A673 (cell line): ENCODE data around the gene MDFI. TPM values are rescaled to one million over a fixed set of nuclear protein-coding genes. Genes with fewer than 3 reads are reported as not detected.
A peak's percentile ranks its signal among the peaks of the same experiment; 100 is the strongest.

Source experiments
- BruUV-seq: library from RNA; stranded (reverse); fragments of 400-500 nt; replicated peaks from 2 replicates; lab custom pipeline; 2021; lab: Mats Ljungman, UMichigan
- CTCF ChIA-PET: fragments of 300-600 bp; sonication (Branson Sonifier 250); formaldehyde crosslinking; loops from one replicate; lab custom pipeline; 2022; ENCODE audit warnings: antibody characterized with exemption; lab: Charles Lee
- POLR2A ChIA-PET: fragments of 300-600 bp; sonication (Branson Sonifier 250); formaldehyde crosslinking; loops from one replicate; lab custom pipeline; 2022; ENCODE audit warnings: antibody characterized with exemption; ENCODE audit not compliant: low non-redundant PET; lab: Charles Lee
- DNase-seq: peaks from one replicate; pipeline ENCODE4 v3.0.0-alpha.2; 2015; ENCODE audit warnings: low spot score
- H3K27ac ChIP-seq: fragments of 200-600 bp; sonication (generic); 2 replicates; pipeline ENCODE4 v1.5.1; 2016; ENCODE audit warnings: mixed run types, low read depth, mild to moderate bottlenecking, mixed read lengths, antibody characterized with exemption, low read length; ENCODE audit not compliant: poor library complexity, severe bottlenecking
- H3K27me3 ChIP-seq: fragments of 200-600 bp; sonication (generic); replicated peaks from 2 replicates; pipeline ENCODE4 v1.6.1; 2017; ENCODE audit warnings: mixed run types, low read depth, mild to moderate bottlenecking, mixed read lengths, antibody characterized with exemption, low read length; ENCODE audit not compliant: insufficient read depth, poor library complexity
- H3K36me3 ChIP-seq: fragments of 200-600 bp; sonication (generic); 2 replicates; pipeline ENCODE4 v1.6.1; 2016; ENCODE audit warnings: mixed run types, mild to moderate bottlenecking, mixed read lengths, antibody characterized with exemption, low read length; ENCODE audit not compliant: insufficient read depth, poor library complexity, severe bottlenecking
- H3K4me1 ChIP-seq: fragments of 200-600 bp; sonication (generic); 2 replicates; pipeline ENCODE4 v1.6.1; 2017; ENCODE audit warnings: mixed run types, mild to moderate bottlenecking, mixed read lengths, antibody characterized with exemption, low read length; ENCODE audit not compliant: insufficient read depth, poor library complexity, severe bottlenecking
- H3K4me3 ChIP-seq: fragments of 200-600 bp; sonication (generic); 2 replicates; pipeline ENCODE4 v1.5.1; 2016; ENCODE audit warnings: low read depth, mixed run types, mild to moderate bottlenecking, mixed read lengths, low read length; ENCODE audit not compliant: poor library complexity, severe bottlenecking
- H3K9me3 ChIP-seq: fragments of 200-600 bp; sonication (generic); 2 replicates; pipeline ENCODE4 v1.6.1; 2016; ENCODE audit warnings: mixed run types, low read depth, mild to moderate bottlenecking, mixed read lengths, antibody characterized with exemption, low read length; ENCODE audit not compliant: poor library complexity, severe bottlenecking
- EZH2 ChIP-seq: fragments of 200-600 bp; sonication (generic); IDR thresholded peaks from 2 replicates; pipeline ENCODE4 v1.6.1; 2017; ENCODE audit warnings: borderline replicate concordance, low read depth, mild to moderate bottlenecking, mixed read lengths, antibody characterized with exemption, low read length; ENCODE audit not compliant: poor library complexity, severe bottlenecking
- intact Hi-C: fragments of 100-400 bp; cut with micrococcal nuclease; formaldehyde crosslinking; loops from one replicate; pipeline ENCODE4 v1.10.0; 2022; ENCODE audit not compliant: unreplicated experiment
- total RNA-seq: library from RNA; stranded (reverse); gene quantifications from 2 replicates; pipeline ENCODE4 v1.2.3, GENCODE V29; 2021
- TF ChIP-seq, protein P1 (sequence below): fragments of 300-800, 200-600 bp; sonication (generic); conservative IDR thresholded peaks from 2 replicates; pipeline ENCODE4 v1.5.1; 2017; ENCODE audit warnings: low read depth, mild to moderate bottlenecking, antibody characterized with exemption, low read length, moderate library complexity, mixed read lengths

The MDFI gene
- total RNA-seq, 1 experiment from 2014 or later = 342 TPM

DNA sequence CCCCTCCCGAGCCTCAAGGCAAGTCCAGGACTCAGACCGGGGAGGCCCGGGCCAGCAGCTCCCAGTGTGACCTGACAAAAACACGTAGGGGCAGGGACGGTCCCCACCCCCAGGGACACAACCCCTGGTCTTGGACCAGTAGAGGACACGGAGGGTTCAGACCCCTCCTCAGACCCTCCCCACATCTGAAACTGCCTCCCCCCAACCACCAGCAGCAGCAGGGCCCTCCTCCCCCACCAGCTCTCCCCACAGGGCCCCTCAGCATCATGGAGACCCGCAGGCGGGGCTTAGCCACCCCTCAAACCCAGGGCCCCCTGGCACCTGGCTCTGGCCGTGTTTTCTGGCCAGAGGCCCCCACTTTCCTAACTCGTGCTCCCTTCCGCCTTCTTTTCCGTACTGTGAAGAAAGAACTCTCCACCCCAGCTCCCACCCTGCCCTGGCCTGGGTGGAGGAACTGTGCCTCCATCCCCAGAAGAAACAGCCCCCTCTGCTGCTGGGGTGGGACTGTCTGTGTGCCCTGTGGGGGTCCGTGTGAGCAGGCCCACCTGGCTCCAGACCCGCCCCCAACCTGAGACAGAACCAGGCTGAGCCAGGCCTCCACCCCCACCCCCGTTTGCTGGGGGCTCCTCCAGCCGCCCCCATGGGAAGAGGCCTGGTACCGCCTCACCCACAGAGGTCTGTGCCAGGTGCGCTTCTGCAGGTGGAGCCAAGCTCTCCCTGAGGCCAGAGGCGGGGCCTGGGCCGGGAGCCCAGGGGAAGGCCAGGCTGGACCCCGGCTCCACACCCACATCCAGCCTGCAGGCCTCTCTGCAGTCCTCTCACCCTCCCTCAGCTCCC is 39.0 kb upstream of the MDFI start:
- no peak for DNase-seq
- intact Hi-C loops = no loop called here
- no peak for TF ChIP-seq EZH2
- TF ChIP-seq, protein P1, sequence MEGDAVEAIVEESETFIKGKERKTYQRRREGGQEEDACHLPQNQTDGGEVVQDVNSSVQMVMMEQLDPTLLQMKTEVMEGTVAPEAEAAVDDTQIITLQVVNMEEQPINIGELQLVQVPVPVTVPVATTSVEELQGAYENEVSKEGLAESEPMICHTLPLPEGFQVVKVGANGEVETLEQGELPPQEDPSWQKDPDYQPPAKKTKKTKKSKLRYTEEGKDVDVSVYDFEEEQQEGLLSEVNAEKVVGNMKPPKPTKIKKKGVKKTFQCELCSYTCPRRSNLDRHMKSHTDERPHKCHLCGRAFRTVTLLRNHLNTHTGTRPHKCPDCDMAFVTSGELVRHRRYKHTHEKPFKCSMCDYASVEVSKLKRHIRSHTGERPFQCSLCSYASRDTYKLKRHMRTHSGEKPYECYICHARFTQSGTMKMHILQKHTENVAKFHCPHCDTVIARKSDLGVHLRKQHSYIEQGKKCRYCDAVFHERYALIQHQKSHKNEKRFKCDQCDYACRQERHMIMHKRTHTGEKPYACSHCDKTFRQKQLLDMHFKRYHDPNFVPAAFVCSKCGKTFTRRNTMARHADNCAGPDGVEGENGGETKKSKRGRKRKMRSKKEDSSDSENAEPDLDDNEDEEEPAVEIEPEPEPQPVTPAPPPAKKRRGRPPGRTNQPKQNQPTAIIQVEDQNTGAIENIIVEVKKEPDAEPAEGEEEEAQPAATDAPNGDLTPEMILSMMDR = no peak
- Histone ChIP-seq H3K4me1 (peaks cover 11% of the 10 kb centered on the region), H3K9me3 (no peaks in the 10 kb centered on the region), H3K36me3 (peaks cover 10% of the 10 kb centered on the region), H3K4me3 (no peak overlapping the region), H3K27me3 (no peaks in the 10 kb centered on the region), H3K27ac (no peak overlapping the region)
- no TSS peak for BruUV-seq
- ChIA-PET POLR2A (no interaction called here), CTCF (no interaction called here)

DNA sequence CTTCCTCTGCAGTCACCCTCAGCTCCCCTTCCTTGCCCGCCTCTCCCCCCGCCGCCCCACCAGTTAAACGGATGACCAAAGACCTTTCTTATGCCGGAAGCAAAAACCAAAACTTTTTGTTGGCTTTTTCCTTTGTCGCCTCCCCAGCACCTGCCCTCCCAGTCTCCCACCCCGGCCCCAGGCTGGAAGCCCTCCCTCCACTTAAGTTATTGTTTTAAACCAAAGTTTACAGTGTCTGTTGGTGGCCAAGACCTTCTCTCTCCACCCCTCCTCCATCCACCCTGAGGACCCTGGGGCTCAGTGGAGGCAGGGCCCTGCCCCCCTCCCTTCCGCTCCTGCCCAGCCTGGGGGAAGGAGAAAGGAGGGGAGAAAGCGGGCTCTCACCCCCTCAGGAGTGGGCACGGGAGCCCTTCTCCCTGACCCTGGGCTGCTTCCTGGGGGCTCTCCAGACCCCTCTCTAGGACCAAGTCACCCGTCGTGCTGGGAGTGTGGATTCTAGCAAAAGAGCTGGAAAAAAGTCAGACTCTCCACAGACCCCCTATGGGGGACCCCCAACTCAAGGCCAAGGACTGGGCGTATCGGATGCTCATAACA is 38.3 kb upstream of the MDFI start:
- Histone ChIP-seq H3K27me3 (no peaks in the 10 kb centered on the region), H3K4me1 (peaks cover 11% of the 10 kb centered on the region), H3K4me3 (no peak overlapping the region), H3K27ac (no peak overlapping the region), H3K36me3 (peaks cover 5% of the 10 kb centered on the region), H3K9me3 (no peaks in the 10 kb centered on the region)
- CTCF ChIA-PET = no interaction called here
- intact Hi-C loops = loop anchor here (10.0 kb wide), 1 partner anchor 175 kb away; the partner anchor contains the start of gene FRS3
- POLR2A ChIA-PET = no interaction called here
- TF ChIP-seq, protein P1 = no peak
- TF ChIP-seq EZH2 = no peak
- TSS peak; percentile 71 for BruUV-seq
- DNase-seq = no peak

DNA sequence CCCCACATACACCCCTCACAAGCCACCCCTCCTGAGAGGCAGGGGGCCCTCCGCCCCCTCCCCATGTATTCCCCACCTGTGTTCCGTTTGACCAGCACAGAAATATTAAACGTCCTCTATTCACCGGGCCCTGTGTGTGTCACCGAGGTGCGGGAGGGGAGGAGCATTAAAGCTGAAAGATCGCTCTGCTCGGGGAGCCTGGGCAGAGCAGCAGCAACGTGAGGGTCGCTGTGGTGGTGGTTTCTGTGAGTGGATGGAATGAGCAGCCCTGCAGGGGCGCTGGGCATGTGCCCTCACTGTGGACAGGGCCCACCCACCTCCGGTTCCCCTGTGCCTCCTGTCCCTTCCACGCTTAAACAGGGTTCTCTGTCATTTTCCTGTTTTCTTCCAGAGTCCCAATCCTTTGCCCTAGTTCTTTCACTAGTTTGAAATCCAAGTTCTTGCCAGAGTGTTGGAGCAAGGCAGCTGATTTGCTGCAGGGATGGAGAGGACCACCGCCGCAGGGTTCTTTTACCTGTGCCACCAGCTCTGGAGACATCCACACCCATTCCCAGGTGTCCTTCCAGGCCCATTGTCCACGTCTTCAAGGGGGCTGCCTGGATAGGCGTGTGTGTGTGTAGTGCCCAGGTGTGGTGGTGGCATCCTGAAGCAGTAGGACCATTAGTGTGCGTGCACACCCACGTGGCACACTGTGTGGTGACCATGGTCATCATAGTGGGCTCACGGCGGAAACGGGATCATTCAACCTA is 37.6 kb upstream of the MDFI start:
- DNase-seq = no peak
- ChIA-PET POLR2A (no interaction called here), CTCF (no interaction called here)
- Histone ChIP-seq H3K36me3 (peaks cover 5% of the 10 kb centered on the region), H3K4me1 (peaks cover 11% of the 10 kb centered on the region), H3K9me3 (no peaks in the 10 kb centered on the region), H3K27me3 (no peaks in the 10 kb centered on the region), H3K27ac (no peak overlapping the region), H3K4me3 (no peak overlapping the region)
- no TSS peak for BruUV-seq
- intact Hi-C loops = loop anchor here (10.0 kb wide), 1 partner anchor 174 kb away; the partner anchor contains the start of gene FRS3
- no peak for TF ChIP-seq EZH2
- TF ChIP-seq, protein P1 = no peak
